Measurements from ENCODE around the gene FALEC. TPM values are rescaled to one million over a fixed set of nuclear protein-coding genes. Genes with fewer than 3 reads are reported as not detected.
A peak's percentile ranks its signal among the peaks of the same experiment; 100 is the strongest.

The FALEC gene
- polyA plus RNA-seq, 1 donor from 2014 or later = not detected

DNA sequence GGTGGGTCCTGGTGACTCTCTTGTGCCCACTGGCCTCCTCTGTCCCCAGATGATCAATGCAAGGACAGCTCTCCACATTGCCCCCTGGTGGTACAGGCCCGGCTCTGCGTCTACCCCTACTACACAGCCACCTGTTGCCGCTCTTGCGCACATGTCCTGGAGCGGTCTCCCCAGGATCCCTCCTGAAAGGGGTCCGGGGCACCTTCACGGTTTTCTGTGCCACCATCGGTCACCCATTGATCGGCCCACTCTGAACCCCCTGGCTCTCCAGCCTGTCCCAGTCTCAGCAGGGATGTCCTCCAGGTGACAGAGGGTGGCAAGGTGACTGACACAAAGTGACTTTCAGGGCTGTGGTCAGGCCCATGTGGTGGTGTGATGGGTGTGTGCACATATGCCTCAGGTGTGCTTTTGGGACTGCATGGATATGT is 44.5 kb downstream of the FALEC start:
- Histone ChIP-seq H3F3A (ENCODE audit: insufficient read depth, low read length, poor library complexity, severe bottlenecking) (peaks cover 4% of the 10 kb centered on the region), H4K20me1 (ENCODE audit: insufficient read depth) (no peaks in the 10 kb centered on the region), H3K9me3 (ENCODE audit: low read length) (no peaks in the 10 kb centered on the region), H3K9ac (ENCODE audit: low read length) (no peak overlapping the region), H3K27me3 (ENCODE audit: insufficient read depth, low read depth, low read length) (no peaks in the 10 kb centered on the region), H3K4me2 (ENCODE audit: low read length) (no peak overlapping the region), H3K79me2 (replicated peaks; ENCODE audit: insufficient read depth, low read length) (peaks cover 8% of the 10 kb centered on the region), H3K9me2 (ENCODE audit: insufficient read depth, low read length) (no peaks in the 10 kb centered on the region), H3K27ac (ENCODE audit: low read length) (no peak overlapping the region), H3K36me3 (ENCODE audit: insufficient read depth, low read length) (no peaks in the 10 kb centered on the region), H2AFZ (ENCODE audit: low read depth, low read length) (no peak overlapping the region), H3K4me3 (ENCODE audit: low read length) (no peak overlapping the region)
- no peak for TF ChIP-seq TAF1 (IDR thresholded peaks at IDR 0.05; ENCODE audit: low read depth)
- no peak for TF ChIP-seq POLR2AphosphoS5 (IDR thresholded peaks at IDR 0.05)
- TF ChIP-seq EP300 (conservative IDR thresholded peaks at IDR 0.05; ENCODE audit: poor library complexity, severe bottlenecking) = no peak
- no peak for TF ChIP-seq REST (IDR thresholded peaks at IDR 0.05; ENCODE audit: borderline replicate concordance)
- no peak for TF ChIP-seq MXI1 (conservative IDR thresholded peaks at IDR 0.05; ENCODE audit: poor library complexity, severe bottlenecking)
- TF ChIP-seq EZH2 (IDR thresholded peaks at IDR 0.05; ENCODE audit: borderline replicate concordance, insufficient read depth, low read length, poor library complexity, severe bottlenecking) = no peak
- TF ChIP-seq RAD21 (conservative IDR thresholded peaks at IDR 0.05) = no peak
- TF ChIP-seq, protein P1, sequence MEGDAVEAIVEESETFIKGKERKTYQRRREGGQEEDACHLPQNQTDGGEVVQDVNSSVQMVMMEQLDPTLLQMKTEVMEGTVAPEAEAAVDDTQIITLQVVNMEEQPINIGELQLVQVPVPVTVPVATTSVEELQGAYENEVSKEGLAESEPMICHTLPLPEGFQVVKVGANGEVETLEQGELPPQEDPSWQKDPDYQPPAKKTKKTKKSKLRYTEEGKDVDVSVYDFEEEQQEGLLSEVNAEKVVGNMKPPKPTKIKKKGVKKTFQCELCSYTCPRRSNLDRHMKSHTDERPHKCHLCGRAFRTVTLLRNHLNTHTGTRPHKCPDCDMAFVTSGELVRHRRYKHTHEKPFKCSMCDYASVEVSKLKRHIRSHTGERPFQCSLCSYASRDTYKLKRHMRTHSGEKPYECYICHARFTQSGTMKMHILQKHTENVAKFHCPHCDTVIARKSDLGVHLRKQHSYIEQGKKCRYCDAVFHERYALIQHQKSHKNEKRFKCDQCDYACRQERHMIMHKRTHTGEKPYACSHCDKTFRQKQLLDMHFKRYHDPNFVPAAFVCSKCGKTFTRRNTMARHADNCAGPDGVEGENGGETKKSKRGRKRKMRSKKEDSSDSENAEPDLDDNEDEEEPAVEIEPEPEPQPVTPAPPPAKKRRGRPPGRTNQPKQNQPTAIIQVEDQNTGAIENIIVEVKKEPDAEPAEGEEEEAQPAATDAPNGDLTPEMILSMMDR (IDR thresholded peaks at IDR 0.05; ENCODE audit: poor library complexity, severe bottlenecking) = peak; percentile 67
- TF ChIP-seq SMC3 (conservative IDR thresholded peaks at IDR 0.05; ENCODE audit: poor library complexity) = peak; percentile 32

GRCh38 chr1:150560576-150561253 is 45.2 kb downstream of the FALEC start:
- H3F3A ChIP-seq (ENCODE audit: insufficient read depth, low read length, poor library complexity, severe bottlenecking) = peaks cover 4% of the 10 kb centered on the region
- peaks cover 8% of the 10 kb centered on the region for H3K79me2 ChIP-seq (replicated peaks; ENCODE audit: insufficient read depth, low read length)
- TF ChIP-seq EZH2 (IDR thresholded peaks at IDR 0.05; ENCODE audit: borderline replicate concordance, insufficient read depth, low read length, poor library complexity, severe bottlenecking) (no peak), EP300 (conservative IDR thresholded peaks at IDR 0.05; ENCODE audit: poor library complexity, severe bottlenecking) (no peak), TAF1 (IDR thresholded peaks at IDR 0.05; ENCODE audit: low read depth) (no peak), SMC3 (conservative IDR thresholded peaks at IDR 0.05; ENCODE audit: poor library complexity) (peak; percentile 71), RAD21 (conservative IDR thresholded peaks at IDR 0.05) (peak; percentile 78), POLR2AphosphoS5 (IDR thresholded peaks at IDR 0.05) (no peak)
- TF ChIP-seq, protein P1 (IDR thresholded peaks at IDR 0.05; ENCODE audit: poor library complexity, severe bottlenecking) = peak; percentile 87
- peak overlapping the region; percentile 78 for H3K27ac ChIP-seq (ENCODE audit: low read length)
- H2AFZ ChIP-seq (ENCODE audit: low read depth, low read length) = peak overlapping the region; percentile 91
- H3K36me3 ChIP-seq (ENCODE audit: insufficient read depth, low read length) = no peaks in the 10 kb centered on the region
- H4K20me1 ChIP-seq (ENCODE audit: insufficient read depth) = no peaks in the 10 kb centered on the region
- H3K9me3 ChIP-seq (ENCODE audit: low read length) = no peaks in the 10 kb centered on the region
- H3K4me2 ChIP-seq (ENCODE audit: low read length) = peak overlapping the region; percentile 76
- no peaks in the 10 kb centered on the region for H3K9me2 ChIP-seq (ENCODE audit: insufficient read depth, low read length)
- peak overlapping the region; percentile 77 for H3K9ac ChIP-seq (ENCODE audit: low read length)
- no peaks in the 10 kb centered on the region for H3K27me3 ChIP-seq (ENCODE audit: insufficient read depth, low read depth, low read length)
- peak overlapping the region; percentile 64 for H3K4me3 ChIP-seq (ENCODE audit: low read length)
